HG03108 (cell line): ENCODE results near the gene AGPAT3.

Source experiments
- ATAC-seq: cut with Tn5 transposase; IDR thresholded peaks from one replicate; pipeline ENCODE4 v1.9.1; 2021; ENCODE audit warnings: moderate library complexity; ENCODE audit not compliant: unreplicated experiment

Gene AGPAT3

DNA sequence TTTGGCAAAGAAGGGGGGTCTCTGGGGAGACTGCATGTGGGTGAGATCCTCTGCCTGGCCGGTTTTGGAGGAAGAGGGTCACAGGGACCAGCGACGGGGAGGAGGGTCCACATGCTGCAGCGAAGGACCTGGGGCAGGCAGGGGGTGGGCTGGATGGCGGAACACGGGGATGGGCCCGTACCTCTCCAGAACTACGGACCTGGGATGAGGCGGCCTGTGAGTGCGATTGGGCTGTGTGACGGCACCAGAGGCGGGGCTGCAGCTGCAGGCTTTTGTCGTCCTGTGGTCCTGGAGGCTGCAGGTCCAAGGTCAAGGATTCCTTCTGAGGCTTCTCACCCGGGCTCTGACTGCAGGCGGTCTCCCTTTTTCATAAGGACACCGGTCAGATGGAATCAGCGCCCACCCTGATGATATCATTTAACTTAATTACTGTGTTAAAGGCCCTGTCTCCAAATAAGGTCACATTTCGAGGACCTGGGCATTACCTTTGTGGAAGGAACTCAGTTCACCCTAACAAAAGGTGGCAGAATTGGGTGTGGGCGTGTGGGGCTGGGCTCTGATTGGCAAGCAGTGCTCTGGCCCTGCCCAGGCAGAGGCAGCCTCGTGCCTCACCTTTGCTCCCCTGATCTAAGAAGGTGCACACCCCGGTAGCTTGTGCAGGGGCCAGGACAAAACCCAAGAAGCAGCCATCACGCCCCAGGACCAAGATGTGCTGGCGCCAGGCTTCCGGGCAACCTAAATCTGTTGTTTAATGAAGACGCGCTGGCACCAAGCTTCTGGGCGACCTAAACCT is 87.1 kb downstream of the AGPAT3 start:
- ATAC-seq, result no peak

DNA sequence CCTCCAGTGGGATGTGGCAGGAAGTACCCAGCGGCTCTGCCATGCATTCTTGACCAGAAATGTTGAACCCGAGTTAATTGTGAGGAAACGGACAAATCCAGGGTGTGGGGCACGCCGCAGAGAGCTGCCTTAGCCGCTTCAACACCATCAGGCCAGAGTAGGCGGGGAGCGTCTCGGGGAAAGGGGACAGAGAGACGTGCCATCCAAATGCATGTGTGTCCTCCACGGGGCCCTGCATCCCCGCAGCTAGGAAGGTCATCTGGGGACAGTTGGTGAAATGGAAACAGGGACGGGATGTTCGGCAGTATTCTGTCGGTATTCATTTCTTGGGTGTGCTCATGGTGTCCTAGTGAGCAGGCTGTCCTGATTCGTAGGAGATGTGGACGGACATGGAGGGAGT is 88.0 kb downstream of the AGPAT3 start:
- no peak for ATAC-seq

DNA sequence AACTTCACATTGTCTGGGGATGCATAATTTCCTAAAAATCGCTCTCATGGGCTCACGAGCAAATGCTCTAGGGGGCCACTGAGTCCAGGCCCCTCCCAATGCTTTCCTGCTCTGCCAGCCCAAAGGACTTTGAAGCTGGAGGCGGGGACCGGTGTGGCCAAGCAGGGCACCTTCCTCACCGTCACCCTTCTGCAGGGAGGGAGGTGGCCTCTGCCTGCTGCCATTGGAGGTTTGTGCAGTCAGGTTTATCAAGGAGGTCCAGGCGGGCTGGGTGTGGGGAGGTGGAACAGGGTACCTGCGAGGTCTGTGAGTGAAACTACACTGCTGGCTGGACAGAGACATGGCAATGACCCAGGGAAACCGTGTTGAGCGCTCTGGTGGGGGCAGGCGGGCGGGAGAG is 89.0 kb downstream of the AGPAT3 start:
- ATAC-seq, result no peak

DNA sequence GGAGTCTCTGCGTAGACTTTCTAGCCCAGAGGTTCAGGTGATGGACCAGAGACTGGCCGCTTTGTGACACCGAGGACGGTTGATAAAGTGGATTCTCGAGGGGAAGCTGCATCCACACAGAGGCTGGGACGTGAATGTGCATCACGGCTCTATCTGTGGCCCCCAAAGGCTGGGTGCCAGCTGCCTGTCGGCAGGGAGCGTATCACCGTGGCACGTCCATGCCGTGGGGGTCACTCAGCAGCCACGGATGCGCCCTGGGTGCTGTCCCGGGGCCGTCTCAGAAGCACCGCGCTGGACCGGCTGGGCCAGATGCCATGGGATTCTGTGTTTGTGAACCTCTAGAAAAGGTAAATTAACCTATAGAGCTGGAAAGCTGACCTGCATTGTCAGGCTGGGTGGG is 89.9 kb downstream of the AGPAT3 start:
- ATAC-seq, result no peak

DNA sequence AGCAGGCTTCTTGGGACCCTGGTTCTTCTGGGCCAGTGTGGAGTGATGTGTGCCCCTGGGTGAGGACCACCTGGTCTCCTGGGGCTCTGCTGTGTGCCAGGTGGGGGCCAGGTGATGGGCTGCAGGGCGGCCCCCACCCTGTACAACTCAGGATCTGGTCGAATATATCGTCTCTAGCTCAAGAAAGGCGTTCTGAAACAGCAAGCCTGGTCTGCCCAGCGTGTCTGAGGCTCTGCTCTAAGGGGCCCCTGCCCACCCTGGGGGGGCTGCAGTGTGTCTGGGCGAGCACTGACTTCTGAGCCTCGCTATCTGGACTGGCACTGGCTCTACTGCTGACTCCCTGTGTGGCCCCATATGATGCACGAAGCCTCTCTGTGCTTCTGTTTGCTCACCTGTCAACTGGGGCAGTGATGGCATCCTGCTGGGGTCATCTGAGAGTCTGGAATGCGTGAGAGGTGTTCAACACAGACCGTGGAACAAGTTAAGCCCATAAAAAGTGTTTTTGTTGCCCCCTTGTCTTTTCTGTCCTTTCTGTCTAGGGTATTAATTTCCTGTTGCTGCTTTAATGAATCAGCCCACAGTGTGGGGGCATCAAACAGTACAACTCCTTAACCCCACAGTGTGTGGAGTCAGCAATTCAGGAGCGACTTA is 91.1 kb downstream of the AGPAT3 start:
- no peak for ATAC-seq

DNA sequence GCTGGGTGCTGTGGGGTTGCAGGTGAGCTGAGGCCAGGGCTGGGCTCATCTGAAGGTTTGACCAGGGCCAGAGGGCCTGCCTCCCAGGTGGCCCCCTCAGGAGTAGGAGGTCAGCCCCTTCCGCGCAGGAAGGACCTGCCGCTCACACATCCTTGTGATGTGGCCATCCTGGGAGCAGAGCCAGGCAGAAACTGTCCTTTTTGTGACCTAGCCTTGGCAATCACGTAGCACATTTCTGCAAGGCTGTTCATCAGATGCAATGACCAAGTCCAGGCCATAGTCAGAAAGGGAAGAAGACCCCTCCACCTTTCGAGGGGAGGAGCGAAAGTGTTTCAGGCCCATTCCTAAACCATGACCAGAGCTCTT is 91.6 kb downstream of the AGPAT3 start:
- ATAC-seq, result no peak

DNA sequence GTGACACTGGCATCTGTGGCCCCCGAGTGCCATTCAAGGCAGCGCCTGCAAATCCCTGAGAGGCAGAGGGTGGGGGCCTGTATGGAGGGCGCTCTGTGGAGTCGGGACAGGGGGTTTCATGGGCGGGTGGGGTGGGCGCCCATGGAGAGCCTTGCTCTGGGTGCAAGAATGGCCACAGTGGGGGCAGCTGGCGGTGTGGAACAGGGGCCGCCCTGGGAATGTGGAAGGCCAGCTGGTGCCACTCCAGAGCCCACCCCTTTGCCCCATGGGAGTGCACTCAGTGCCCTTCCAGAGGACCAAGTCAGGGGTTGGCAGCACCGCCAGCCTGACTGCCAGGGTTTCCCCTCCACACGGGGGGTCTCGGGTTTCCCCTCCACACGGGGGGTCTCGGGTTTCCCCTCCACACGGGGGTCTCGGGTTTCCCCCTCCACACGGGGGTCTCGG is 92.1 kb downstream of the AGPAT3 start:
- no peak for ATAC-seq

DNA sequence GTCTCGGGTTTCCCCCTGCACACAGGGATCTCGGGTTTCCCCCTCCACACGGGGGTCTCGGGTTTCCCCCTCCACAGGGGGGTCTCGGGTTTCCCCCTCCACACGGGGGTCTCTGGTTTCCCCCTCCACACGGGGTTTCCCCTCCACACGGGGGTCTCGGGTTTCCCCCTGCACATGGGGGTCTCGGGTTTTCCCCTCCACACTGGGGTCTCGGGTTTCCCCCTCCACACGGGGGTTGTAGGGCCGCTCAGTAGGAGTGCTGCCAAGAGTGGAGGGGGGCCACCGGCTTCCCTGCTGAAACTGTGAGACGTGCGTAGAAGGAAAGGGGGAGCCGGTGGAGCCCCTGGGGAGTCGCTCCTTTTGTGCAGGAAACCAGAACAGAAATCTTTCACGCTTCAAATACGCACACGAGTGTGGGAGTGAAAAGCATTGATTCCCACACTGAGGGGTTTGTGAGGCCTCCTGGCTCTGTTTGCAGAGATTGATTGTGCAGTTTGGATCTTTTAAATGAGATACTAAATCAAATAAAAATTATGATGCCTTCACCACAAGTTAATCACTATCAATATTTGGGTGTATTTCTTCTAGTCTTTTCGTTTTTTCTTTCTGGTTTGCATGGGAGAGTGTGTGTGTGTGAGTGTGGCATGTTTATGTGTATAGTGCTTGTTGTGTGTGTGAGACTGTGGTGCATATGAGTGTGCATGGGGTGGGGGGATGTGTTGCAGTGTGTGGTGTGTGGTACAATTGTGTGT is 92.8 kb downstream of the AGPAT3 start:
- no peak for ATAC-seq

DNA sequence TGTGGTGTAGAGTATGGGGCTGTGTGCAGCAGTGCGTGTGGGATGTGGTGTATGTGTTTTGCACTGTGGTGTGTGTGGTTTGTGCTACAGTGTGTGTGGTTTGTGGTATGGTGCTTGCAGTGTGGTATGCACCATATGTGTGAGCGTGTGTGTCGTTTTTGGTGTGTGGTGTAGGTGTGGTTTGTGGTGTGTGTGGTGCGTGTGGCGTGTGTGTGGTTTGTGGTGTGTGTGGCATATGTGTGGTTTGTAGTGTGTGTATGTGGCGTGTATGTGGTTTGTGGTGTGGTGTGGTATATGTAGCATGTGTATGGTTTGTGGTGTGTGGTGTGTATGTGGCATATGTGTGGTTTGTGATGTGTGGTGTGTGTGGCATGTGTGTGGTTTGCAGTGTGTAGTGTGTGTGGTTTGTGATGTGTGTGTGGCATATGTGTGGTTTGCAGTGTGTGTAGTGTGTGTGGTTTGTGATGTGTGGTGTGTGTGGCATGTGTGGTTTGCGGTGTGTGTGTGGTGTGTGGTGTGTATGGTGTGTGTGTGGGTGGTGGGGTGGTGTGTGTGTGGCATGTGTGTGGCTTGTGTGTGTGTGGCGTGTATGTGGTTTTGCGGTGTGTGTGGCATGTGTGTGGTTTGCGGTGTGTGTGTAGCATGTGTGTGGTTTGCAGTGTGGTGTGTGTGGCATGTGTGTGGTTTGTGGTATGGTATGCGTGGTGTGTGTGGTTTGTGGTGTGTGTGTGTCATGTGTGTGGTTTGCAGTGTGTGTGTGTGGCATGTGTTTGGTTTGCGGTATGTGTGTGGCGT is 93.5 kb downstream of the AGPAT3 start:
- ATAC-seq, result no peak

DNA sequence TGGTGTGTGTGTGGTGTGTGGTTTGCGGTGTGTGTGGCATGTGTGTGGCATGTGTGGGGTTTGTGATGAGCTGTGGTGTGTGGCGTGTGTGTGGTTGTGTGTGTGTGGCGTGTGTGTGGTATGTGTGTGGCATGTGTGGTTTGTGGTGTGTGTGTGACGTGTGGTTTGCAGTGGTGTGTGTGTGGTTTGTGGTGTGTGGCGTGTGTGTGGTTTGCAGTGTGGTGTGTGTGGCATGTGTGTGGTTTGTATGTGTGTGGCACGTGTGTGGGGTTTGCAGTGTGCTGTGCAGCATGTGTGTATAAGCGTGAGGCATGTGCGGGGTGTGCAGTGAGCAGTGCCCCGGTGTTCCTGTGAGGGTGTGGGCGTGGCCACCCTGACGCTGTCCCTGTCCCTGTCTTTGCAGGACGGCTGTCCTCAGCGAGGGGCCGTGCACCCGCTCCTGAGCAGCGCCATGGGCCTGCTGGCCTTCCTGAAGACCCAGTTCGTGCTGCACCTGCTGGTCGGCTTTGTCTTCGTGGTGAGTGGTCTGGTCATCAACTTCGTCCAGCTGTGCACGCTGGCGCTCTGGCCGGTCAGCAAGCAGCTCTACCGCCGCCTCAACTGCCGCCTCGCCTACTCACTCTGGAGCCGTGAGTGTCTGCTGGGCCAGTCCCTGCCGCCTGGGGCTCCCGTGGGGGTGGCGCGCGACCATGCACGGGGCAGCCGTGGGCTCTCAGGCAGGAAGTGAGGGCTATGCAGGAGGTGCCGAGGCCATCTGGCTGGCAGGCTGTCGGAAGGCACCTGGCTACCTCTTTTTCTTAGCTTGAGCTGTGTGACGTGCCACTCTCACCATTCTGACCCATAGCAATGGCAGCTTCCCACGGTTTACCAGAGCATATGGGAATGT is 94.5 kb downstream of the AGPAT3 start:
- no peak for ATAC-seq

DNA sequence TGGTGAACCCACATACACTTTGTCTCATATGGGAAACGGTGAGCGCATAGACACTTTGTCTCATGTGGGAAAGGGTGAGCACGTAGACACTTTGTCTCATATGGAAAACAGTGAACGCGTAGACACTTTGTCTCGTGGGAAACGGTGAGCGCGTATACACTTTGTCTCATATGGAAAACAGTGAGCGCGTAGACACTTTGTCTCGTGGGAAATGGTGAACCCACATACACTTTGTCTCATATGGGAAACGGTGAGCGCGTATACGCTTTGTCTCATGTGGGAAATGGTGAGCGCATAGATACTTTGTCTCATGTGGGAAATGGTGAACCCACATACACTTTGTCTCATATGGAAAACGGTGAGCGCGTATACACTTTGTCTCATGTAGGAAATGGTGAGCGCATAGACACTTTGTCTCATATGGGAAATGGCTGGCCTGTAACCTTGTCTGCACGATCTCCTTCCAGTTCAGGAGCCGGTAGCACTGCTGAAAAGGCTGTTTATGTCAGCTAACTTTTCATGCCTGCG is 96.4 kb downstream of the AGPAT3 start:
- no peak for ATAC-seq

DNA sequence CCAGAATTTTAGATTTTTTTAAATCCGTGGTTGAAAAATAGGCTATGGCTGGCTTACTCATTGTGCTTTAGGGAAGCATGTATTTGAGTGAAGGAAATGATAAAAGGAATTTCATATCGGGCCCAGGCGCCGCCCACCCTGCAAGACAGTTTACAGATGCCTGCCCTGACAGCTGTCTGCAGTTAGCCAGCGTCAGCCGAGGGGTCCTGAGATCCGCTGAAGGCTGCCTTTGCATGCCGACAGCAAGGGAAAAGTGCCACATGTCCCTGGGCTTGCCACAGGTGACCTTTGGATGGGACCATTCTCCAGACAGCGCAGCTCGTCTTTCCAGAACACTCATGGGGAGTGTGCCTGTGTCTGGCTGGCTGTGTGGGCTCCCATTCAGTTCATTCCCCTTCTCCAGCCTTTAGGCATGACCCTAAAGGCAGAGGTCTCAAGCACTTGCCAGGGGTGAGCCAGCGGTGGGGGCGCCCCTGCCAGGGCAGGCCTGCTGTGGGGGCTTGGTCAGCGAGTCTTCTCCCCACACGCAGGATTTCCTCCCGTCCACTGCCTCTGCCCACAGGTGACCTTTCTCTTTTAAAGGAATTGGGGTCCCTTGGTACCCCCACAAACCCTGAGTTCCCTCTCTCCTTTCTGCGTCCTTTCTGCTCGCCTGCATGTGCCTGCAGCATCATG is 101.0 kb downstream of the AGPAT3 start:
- ATAC-seq, result no peak

DNA sequence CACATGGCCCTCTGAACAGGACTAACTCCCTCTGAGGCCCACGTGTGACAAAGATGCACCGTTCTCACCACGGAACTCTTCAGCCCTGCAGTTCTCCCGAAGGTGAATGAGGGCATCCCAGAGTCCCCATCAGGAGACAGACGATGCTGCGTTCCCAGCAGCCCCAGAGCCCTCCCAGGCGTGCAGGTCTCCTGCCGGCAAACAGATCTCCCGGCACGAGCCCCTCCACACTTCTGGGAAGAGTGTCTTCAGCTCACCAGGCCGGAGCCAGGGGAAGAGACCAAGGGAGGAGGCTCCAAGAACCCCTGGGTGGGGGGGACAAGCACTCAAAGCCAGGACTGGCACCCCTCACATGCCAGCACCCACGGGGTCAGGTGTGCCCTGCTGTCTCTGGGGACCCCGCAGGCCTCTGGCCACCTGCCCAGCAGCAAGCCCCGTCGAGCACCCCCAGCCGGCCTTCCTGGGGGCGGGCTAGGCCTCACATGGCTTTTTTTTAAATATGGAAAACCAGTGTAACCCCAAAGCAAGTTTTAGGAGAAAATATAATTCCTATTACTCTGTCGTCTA is 102.0 kb downstream of the AGPAT3 start:
- no peak for ATAC-seq

DNA sequence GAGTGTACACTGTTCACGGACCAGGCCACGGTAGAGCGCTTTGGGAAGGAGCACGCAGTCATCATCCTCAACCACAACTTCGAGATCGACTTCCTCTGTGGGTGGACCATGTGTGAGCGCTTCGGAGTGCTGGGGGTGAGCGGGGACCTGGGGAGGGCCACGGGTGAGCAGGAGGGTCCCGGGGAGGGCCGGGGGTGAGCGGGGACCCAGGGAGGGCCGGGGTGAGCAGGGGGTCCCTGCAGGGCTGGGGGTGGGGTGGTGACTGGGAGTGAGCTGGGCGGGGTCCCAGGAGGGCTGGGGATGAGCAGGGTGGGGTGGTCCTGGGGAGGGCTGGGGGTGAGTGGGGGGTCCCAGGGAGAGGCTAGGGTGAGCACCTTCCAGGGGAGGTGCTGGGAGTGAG is 103.0 kb downstream of the AGPAT3 start:
- no peak for ATAC-seq

DNA sequence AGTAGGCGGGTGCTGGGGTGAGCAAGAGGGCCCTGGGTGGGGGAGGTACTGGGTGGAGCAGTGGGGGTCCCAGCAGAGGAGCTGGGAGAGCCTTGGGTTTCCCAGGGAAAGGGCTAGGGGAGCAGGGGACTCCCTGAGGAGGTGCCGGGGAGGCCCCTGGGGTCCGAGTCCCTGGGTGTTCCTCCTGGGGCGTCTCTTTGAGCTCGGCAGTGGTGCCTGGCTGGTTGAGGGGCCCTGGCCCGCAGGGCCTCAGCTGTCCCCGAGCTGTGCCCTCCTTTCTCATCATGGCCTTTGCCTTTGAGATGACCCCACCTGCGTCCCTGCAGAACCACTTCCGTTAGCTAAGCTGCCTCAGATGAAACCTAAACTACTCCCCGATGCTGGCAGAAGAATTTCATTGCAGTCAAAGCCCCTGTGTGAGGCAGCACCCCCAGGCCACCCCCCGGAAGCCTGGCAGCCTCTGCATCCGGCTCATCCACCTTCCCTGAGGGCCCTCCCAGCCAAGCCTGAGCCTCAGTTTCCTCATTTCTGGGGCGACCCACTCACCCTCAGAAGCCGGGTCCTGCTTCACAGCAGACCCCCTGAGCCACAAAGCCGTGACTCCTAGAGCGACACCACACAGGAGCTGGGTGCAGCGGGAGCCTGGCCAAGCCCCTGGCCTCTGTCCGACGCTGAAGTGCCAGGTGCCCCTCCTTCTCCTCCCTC is 103.5 kb downstream of the AGPAT3 start:
- ATAC-seq, result no peak

DNA sequence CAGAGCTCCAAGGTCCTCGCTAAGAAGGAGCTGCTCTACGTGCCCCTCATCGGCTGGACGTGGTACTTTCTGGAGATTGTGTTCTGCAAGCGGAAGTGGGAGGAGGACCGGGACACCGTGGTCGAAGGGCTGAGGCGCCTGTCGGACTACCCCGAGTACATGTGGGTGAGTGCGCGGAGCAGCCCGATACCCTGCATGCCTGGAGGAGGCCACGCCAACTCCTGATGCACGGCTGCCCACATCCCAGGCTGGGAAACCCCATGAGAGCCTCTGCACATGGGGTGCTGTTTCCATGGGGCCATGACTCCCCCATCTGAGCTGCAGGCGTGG is 104.1 kb downstream of the AGPAT3 start:
- no peak for ATAC-seq

DNA sequence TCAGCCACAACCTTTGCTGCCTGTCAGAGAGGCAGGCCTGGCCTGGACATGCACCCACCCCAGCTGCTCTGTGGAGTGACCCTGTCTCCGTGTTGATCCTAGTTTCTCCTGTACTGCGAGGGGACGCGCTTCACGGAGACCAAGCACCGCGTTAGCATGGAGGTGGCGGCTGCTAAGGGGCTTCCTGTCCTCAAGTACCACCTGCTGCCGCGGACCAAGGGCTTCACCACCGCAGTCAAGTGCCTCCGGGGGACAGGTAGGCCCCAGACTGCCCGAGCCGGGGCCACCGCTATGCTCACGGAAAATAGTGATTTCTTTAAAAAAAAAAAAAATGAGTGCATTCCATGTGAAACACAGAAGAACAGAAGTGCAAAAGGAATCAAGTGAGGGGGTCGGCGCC is 105.5 kb downstream of the AGPAT3 start:
- no peak for ATAC-seq

DNA sequence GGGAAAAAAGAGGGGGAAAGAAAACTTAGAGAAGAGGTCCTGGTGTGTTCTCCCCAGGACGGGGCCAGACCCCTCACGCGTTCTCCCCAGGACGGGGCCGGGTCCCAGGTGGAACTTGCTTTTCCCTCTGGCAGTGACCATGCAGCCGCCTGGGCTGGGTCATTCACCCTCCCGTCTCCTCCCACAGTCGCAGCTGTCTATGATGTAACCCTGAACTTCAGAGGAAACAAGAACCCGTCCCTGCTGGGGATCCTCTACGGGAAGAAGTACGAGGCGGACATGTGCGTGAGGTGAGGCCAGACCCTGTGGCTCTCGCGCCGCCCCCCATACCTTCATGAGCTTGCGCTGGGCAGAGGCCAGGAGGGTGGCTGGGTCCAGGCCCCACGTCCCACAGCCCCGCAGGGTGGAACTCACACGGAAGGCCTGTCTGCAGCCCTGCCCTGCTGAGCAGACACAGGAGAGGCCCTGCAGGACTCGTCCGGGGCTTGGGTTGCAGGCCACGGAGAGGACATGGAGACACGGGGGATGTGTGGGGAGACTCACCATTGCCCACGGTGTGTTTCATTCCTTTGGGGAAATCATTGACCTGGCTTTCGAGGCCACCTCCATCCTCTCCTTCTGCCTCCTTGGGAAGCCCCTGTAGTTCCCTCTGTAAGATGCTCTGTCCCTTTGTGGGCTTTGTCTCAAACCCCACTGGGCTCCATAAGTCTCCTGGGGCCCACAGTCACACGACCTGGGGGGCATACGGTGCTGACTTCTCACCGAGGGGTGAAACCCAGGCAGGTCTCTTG is 106.4 kb downstream of the AGPAT3 start:
- ATAC-seq, result no peak
